ENCODE results near the gene EIF4G2.

DNA sequence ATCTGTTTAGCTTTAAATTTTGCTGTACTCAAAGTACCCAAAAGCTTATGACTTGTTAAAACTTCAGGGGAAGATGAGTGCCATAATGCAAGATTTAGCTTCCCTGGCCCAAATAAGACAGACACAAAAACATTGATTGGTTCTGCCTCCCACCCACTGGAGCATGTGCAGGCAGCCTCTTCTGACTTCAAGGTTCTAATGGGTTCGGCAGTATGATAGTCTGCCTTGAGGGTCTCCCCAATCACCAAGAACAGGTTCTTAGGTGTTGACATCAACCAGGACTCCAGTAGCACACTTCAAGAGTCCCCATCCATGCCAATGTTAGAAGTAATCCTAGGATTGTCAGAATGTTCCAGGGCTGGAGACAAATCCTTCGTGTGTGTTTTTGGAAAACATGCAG, 12.5 kb downstream of the EIF4G2 start:
- TF ChIP-seq, protein P1, sequence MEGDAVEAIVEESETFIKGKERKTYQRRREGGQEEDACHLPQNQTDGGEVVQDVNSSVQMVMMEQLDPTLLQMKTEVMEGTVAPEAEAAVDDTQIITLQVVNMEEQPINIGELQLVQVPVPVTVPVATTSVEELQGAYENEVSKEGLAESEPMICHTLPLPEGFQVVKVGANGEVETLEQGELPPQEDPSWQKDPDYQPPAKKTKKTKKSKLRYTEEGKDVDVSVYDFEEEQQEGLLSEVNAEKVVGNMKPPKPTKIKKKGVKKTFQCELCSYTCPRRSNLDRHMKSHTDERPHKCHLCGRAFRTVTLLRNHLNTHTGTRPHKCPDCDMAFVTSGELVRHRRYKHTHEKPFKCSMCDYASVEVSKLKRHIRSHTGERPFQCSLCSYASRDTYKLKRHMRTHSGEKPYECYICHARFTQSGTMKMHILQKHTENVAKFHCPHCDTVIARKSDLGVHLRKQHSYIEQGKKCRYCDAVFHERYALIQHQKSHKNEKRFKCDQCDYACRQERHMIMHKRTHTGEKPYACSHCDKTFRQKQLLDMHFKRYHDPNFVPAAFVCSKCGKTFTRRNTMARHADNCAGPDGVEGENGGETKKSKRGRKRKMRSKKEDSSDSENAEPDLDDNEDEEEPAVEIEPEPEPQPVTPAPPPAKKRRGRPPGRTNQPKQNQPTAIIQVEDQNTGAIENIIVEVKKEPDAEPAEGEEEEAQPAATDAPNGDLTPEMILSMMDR (IDR thresholded peaks at IDR 0.05; ENCODE audit: poor library complexity, severe bottlenecking), result no peak
- TF ChIP-seq EZH2 (IDR thresholded peaks at IDR 0.05; ENCODE audit: borderline replicate concordance, insufficient read depth, low read length, poor library complexity, severe bottlenecking), result no peak
